Activated naive CD4-positive, alpha-beta T cell treated with anti-CD3 and anti-CD28 coated beads, Interleukin-2, amount 50 U/mL, for 72 hours (primary cell): ENCODE data around the gene SPINT1. TPM values are rescaled to one million over a fixed set of nuclear protein-coding genes. Genes with fewer than 3 reads are reported as not detected.

Experiments used
- ATAC-seq, 2 donors: fragments of 150-1000 bp; cut with Tn5 transposase; 2 replicates each; pipeline ENCODE4 v1.10.0; 2021; ENCODE audit warnings: mild to moderate bottlenecking in 2 of 2, moderate library complexity in 2 of 2
- DNase-seq, 2 donors: peaks; one replicate each; pipeline ENCODE4 v3.0.0; 2021 to 2022; ENCODE audit warnings: low spot score in 2 of 2
- H3K27ac Mint-ChIP-seq, 2 donors: one replicate each; pipeline ENCODE4 v1.8.0; 2022; ENCODE audit warnings: mild to moderate bottlenecking in 2 of 2, mixed read lengths in 2 of 2
- H3K36me3 Mint-ChIP-seq, 2 donors: one replicate each; pipeline ENCODE4 v1.8.0; 2022; ENCODE audit warnings: mixed read lengths in 2 of 2
- H3K9me3 Mint-ChIP-seq, 2 donors: one replicate each; pipeline ENCODE4 v1.8.0; 2022; ENCODE audit warnings: mixed read lengths in 2 of 2
- total RNA-seq, 2 donors: library from RNA; stranded (reverse); gene quantifications; one replicate each; pipeline ENCODE4 v1.2.3, GENCODE V29; 2022

Gene SPINT1
- total RNA-seq, 2 donors from 2014 or later: 6.9 to 10.0 TPM

GRCh38 chr15:40872791-40873693 is 29.2 kb downstream of the SPINT1 start:
- no peaks in the 10 kb centered on the region for H3K36me3 Mint-ChIP-seq
- no peak for DNase-seq
- no peaks in the 10 kb centered on the region for H3K9me3 Mint-ChIP-seq
- no peak for ATAC-seq
- H3K27ac Mint-ChIP-seq: no peak overlapping the region

GRCh38 chr15:40873694-40874561 is 30.1 kb downstream of the SPINT1 start, which contains the start of gene RHOV:
Gene RHOV, minus strand, starts transcription at chr15:40874234. Its CDS starts 95 bp downstream, at chr15:40874139.
- peak; percentile 72 to 90 for ATAC-seq
- DNase-seq: peak in 1 of 2 donors; percentile 56
- no peaks in the 10 kb centered on the region for H3K9me3 Mint-ChIP-seq
- H3K36me3 Mint-ChIP-seq: no peaks in the 10 kb centered on the region
- no peak within 1 kb of the TSS for H3K27ac Mint-ChIP-seq

- Mint-ChIP-seq H3K27ac (no peak overlapping the region), H3K9me3 (no peaks in the 10 kb centered on the region), H3K36me3 (no peaks in the 10 kb centered on the region)
- DNase-seq: no peak
- no peak for ATAC-seq
Measured at GRCh38 chr15:40875991-40876730, 32.3 kb downstream of the SPINT1 start.

- H3K27ac Mint-ChIP-seq: no peak overlapping the region
Measured at GRCh38 chr15:40877694-40878093, 33.8 kb downstream of the SPINT1 start.

GRCh38 chr15:40878785-40879184 is 34.9 kb downstream of the SPINT1 start:
- DNase-seq (no peak), ATAC-seq (peak; percentile 74 to 94)
- Mint-ChIP-seq H3K27ac (peak overlapping the region in 1 of 2 donors; percentile 53), H3K9me3 (no peaks in the 10 kb centered on the region), H3K36me3 (no peaks in the 10 kb centered on the region)

More at GRCh38 chr15:40877694-40878093, 33.8 kb downstream of the SPINT1 start:
- no peaks in the 10 kb centered on the region for H3K36me3 Mint-ChIP-seq
- no peaks in the 10 kb centered on the region for H3K9me3 Mint-ChIP-seq
- ATAC-seq: no peak
- no peak for DNase-seq

- ATAC-seq (peak; percentile 31 to 61), DNase-seq (no peak)
- no peak overlapping the region for H3K27ac Mint-ChIP-seq
- H3K9me3 Mint-ChIP-seq: no peaks in the 10 kb centered on the region
- no peaks in the 10 kb centered on the region for H3K36me3 Mint-ChIP-seq
Measured at GRCh38 chr15:40879609-40880008, 35.8 kb downstream of the SPINT1 start.

- Mint-ChIP-seq H3K9me3 (no peaks in the 10 kb centered on the region), H3K36me3 (no peaks in the 10 kb centered on the region), H3K27ac (peak overlapping the region in 1 of 2 donors; percentile 25)
- DNase-seq (no peak), ATAC-seq (no peak)
Measured at GRCh38 chr15:40881351-40881750, 37.5 kb downstream of the SPINT1 start.

GRCh38 chr15:40886586-40886985 is 42.7 kb downstream of the SPINT1 start:
- no peak for ATAC-seq
- H3K36me3 Mint-ChIP-seq: no peaks in the 10 kb centered on the region

GRCh38 chr15:40889112-40889511 is 45.3 kb downstream of the SPINT1 start:
- Mint-ChIP-seq H3K36me3 (peaks cover 0 to under 1% of the 10 kb centered on the region in 2 donors), H3K9me3 (no peaks in the 10 kb centered on the region), H3K27ac (no peak overlapping the region)
- no peak for DNase-seq
- no peak for ATAC-seq

More at GRCh38 chr15:40886586-40886985, 42.7 kb downstream of the SPINT1 start:
- no peak for DNase-seq
- Mint-ChIP-seq H3K9me3 (no peaks in the 10 kb centered on the region), H3K27ac (no peak overlapping the region)

GRCh38 chr15:40891138-40891537 is 47.3 kb downstream of the SPINT1 start:
- no peaks in the 10 kb centered on the region for H3K9me3 Mint-ChIP-seq
- peaks cover 5 to 7% of the 10 kb centered on the region in 2 donors for H3K36me3 Mint-ChIP-seq
- no peak for ATAC-seq
- H3K27ac Mint-ChIP-seq: peak overlapping the region in 1 of 2 donors; percentile 14
- DNase-seq: no peak

GRCh38 chr15:40891810-40892446 is 48.1 kb downstream of the SPINT1 start:
- Mint-ChIP-seq H3K9me3 (no peaks in the 10 kb centered on the region), H3K27ac (peak overlapping the region in 1 of 2 donors; percentile 14), H3K36me3 (peaks cover 5 to 7% of the 10 kb centered on the region in 2 donors)
- ATAC-seq (no peak), DNase-seq (no peak)

- ATAC-seq (no peak), DNase-seq (no peak)
- no peaks in the 10 kb centered on the region for H3K9me3 Mint-ChIP-seq
- peaks cover 5 to 7% of the 10 kb centered on the region in 2 donors for H3K36me3 Mint-ChIP-seq
- H3K27ac Mint-ChIP-seq: no peak overlapping the region
Measured at GRCh38 chr15:40892447-40893012, 48.7 kb downstream of the SPINT1 start.

GRCh38 chr15:40893019-40893670 is 49.3 kb downstream of the SPINT1 start:
- Mint-ChIP-seq H3K36me3 (peaks cover 5 to 7% of the 10 kb centered on the region in 2 donors), H3K27ac (peak overlapping the region in 1 of 2 donors; percentile 90), H3K9me3 (no peaks in the 10 kb centered on the region)
- ATAC-seq (no peak), DNase-seq (no peak)

GRCh38 chr15:40893733-40894680 is 50.2 kb downstream of the SPINT1 start, which contains the start of gene VPS18:
Gene VPS18, plus strand, starts transcription at chr15:40894450. Its CDS starts 319 bp downstream, at chr15:40894769.
- Mint-ChIP-seq H3K9me3 (no peaks in the 10 kb centered on the region), H3K36me3 (peaks cover 5 to 7% of the 10 kb centered on the region in 2 donors), H3K27ac (peak within 1 kb of the TSS; percentile 90 to 99)
- ATAC-seq: peak; percentile 98 to 99
- peak; percentile 98 to 100 for DNase-seq
